Measurements from ENCODE around the gene ZNF586. TPM values are rescaled to one million over a fixed set of nuclear protein-coding genes. Genes with fewer than 3 reads are reported as not detected.
"Not testable (repeated sequence)": the region's sequence is repeated elsewhere in the genome, so short reads cannot be mapped to it uniquely, and the experiment has no call there.

ZNF586 gene
- total RNA-seq, 2 donors from 2014 or later = 9.3 to 9.5 TPM

DNA sequence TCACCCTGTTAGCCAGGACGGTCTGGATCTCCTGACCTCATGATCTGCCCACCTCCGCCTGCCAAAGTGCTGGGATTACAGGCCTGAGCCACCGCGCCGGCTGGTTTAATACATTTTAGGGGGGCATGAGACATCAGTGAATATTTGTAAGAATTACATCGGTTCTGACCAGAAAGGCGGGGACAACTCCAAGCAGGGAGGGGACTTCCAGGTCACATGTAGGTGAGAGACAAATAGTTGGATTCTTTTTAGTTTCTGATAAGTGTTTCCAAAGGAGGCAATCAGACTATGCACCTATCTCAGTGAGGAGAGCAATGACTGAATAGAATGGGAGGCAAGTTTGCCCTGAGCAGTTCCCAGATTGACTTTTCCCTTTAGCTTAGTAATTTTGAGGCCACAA lies 48.9 kb downstream of the ZNF586 start:
- intact Hi-C loops (cut with DNase I) = no loop called here
- ATAC-seq (no peak), DNase-seq (no peak)

DNA sequence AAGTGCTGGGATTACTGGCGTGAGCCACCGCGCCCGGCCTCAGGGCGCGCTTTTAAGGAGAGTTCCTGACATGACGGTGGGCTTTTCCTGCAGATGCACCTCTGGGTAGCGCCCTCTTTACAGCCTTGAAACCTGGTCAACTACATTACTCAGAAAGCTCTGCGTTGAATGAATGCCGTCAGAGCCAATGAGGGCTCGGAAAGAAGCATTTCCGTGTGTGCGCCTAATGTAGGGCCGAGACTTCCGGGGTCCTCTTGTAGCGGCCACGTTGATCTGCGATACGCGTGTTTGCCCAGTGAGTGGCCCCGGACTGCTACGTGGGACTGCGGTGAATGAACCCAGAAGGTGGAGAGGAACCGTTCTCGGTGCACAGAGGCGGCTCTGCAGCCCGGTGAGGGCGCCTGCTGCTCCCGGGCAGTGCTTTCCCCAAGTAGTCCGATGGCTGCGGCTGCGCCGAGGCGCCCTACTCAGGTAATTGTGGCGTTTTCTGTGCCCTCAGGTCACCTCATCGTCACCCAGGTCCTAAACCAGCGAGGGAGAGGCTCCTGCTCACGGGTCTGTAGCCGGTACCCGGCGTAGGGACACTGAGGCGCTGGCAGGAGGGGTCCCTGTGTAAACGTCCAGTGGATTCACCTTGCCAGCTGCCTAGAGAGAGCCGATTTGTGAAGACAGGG lies 50.1 kb downstream of the ZNF586 start:
- ATAC-seq (peak; percentile 91 to 92), DNase-seq (peak; percentile 87)
- intact Hi-C loops (cut with DNase I) = no loop called here

DNA sequence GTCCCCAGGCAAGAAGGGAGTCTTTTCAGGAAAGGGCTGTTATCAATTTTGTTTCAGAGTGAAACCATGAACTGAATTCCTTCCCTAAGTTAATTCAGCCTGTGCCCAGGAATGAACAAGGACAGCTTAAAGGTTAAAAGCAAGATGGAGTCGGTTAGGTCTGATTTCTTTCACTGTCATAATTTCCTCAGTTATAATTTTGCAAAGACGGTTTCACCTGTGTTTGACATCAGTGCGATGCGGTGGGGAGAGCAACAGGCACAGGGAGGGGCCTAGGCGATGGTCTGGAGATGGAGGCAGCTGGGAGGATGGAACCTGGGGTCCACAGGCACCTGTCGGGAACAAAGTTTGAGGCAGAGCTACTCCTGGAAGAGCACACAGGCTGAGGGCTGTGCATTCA lies 51.1 kb downstream of the ZNF586 start:
- ATAC-seq (no peak), DNase-seq (no peak)
- intact Hi-C loops (cut with DNase I) = no loop called here

DNA sequence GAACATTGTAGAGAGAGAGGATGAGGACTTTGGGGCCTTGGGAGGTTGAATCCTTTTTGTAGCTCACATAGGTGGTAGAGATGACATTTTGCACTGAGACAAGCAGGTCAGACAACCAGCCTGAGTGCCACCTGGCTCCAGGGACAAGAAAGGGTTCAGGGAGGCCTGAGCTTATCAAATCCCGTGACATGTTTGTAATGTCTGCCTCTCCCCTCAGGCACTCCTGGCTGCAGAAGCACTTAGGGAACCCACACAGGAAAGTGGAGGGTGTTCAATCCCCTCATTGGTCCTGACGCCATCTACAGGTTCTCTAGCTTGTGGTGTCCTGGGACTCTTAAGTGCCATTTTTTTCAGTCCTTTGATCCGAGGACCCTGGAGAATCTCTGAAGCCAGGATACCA lies 51.6 kb downstream of the ZNF586 start:
- ATAC-seq; DNase-seq; intact Hi-C loops (cut with DNase I): not testable (repeated sequence)

DNA sequence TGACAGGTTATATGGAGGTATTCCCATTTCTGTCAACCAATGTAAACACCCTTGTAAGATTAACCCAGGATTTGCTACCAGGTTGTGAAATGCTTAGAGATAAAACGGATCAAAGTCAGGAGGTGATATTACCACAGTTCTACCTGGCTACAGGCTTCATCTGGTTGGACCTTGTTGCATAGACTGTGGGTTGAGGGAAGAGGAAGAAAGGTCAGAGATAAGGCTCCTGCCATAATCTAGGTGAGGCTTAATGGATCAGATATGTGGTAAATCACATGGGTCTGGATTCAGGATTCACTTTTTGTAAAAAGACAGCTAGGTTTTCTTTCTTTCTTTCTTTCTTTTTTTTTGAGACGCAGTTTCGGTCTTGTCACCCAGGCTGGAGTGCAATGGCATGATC lies 52.0 kb downstream of the ZNF586 start:
- intact Hi-C loops (cut with DNase I); ATAC-seq: not testable (repeated sequence)

DNA sequence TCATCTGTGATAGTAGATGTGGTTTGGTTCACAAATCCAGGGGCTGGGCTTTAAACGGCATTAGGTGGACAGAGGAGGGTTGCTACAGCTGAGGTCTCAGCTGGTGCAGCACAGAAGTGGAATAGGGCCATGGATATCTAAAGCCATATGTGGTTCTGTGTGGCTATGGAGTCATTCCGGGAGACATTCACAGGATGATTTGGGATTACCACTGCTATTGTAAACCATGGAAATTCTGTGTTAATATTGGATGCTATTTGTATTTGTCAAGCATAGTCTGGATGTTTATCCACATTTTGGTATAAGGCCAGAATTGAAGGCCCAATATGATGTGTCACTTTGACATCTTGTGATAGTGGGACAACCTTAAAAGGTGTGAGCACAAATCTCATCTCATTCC lies 53.7 kb downstream of the ZNF586 start:
- ATAC-seq; intact Hi-C loops (cut with DNase I); DNase-seq: not testable (repeated sequence)

More for the DNA sequence above, 52.0 kb downstream of the ZNF586 start:
- not testable (repeated sequence) for DNase-seq

DNA sequence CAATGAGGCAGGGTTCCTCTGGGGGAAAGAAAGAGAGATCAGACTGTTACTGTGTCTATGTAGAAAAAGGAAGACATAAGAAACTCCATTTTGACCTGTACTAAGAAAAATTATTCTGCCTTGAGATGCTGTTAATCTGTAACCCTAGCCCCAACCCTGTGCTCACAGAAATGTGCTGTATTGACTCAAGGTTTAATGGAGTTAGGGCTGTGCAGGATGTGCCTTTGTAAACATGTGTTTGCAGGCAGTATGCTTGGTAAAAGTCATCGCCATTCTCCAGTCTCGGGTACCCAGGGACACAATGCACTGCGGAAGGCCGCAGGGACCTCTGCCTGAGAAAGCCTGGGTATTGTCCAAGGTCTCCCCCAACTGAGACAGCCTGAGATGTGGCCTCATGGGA lies 54.1 kb downstream of the ZNF586 start:
- DNase-seq; ATAC-seq; intact Hi-C loops (cut with DNase I): not testable (repeated sequence)

DNA sequence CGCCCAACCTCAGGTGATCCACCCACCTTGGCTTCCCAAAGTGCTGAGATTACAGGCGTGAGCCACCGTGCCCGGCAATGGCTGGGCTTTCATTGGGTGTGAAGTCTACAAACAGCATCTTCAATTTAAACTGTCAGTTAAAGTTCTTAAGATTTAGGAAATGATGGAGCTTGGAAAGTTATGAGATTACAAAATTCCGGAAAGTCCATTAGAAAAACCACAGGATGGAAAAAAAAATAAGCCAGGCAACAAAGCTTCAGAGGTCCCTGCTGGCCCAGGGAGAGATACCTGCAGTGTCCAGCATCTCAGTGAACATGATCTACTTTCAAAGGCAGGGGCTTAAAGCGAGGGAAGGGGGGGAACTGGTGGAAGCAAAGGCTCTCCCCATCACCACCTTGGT lies 56.0 kb downstream of the ZNF586 start:
- no peak for DNase-seq
- intact Hi-C loops (cut with DNase I) = no loop called here
- ATAC-seq = no peak

DNA sequence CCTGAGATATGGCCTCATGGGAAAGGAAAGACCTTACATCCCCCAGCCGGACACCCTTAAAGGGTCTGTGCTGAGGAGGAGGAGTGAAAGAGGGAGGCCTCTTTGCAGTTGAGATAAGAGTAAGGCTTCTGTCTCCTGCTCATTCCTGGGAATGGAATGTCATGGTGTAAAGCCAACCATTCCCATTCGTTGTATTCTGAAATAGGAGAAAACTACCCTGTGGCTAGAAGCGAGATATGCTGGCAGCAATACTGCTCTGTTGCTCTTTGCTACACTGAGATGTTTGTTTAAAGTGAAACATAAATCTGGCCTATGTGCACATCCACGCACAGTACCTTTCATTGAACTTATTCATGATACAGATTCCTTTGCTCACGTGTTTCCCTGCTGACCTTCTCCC lies 59.8 kb downstream of the ZNF586 start:
- DNase-seq (no peak), ATAC-seq (peak; percentile 26 to 46)
- intact Hi-C loops (cut with DNase I) = no loop called here

DNA sequence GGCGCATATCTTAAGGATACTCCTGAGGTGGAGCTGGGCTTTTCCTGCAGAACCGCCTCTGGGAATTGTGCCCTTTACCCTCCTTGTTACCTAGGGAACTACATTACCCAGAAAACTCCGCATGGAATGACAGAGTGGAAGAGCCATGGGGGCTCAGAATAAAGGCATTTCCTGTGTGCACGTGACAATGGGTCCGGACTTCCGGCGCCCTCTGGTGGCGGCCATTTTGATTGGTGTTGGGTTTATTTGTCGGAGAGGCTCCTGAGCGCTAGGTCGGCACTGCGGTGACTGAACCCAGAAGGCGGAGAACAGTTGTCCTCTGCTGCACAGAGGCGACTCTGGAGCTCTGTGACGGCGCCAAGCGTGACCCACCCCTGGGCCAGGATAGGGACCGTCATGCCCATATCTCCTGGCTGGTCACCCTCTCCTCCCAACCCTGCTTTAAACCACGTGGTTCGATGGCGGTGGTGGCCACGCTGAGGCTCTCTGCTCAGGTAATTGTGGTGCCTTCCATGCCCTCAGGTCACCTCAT lies 60.7 kb downstream of the ZNF586 start, which contains the start of gene ZNF587B:
Gene ZNF587B, plus strand, starts transcription at position 229 of the 532 bp plus-strand sequence. Its CDS starts 230 bp downstream, at position 459.
- ATAC-seq (peak; percentile 91 to 95), DNase-seq (peak; percentile 77)
- intact Hi-C loops (cut with DNase I) = no loop called here

Other genes with a start within 250 kb of the ZNF586 start
- 1 to 10 TPM; 3.4 to 4.4 TPM for gene ZNF549, start 242.3 kb upstream of the ZNF586 start, total RNA-seq
- gene ZNF550, start 209.8 kb upstream of the ZNF586 start, total RNA-seq = 1 to 10 TPM; 6.4 to 9.0 TPM
- gene ZNF416, start 190.8 kb upstream of the ZNF586 start, total RNA-seq = 1 to 10 TPM; 4.6 to 5.5 TPM
- gene ZIK1, start 185.5 kb upstream of the ZNF586 start, total RNA-seq = 1 to 10 TPM; 4.1 to 5.2 TPM
- 1 to 10 TPM; 3.7 to 5.3 TPM for gene ZNF530, start 169.8 kb upstream of the ZNF586 start, total RNA-seq
- 10 to 100 TPM; 14.2 to 16.2 TPM for gene ZNF134, start 155.4 kb upstream of the ZNF586 start, total RNA-seq
- gene ZNF211, start 136.5 kb upstream of the ZNF586 start, total RNA-seq = 10 to 100 TPM in 1 of 2 donors, 1 to 10 TPM in 1; 9.5 to 11.1 TPM
- gene ZSCAN4, start 100.7 kb upstream of the ZNF586 start, total RNA-seq = under 1 TPM in 1 of 2 donors, not detected in 1; 0.13 TPM
- 1 to 10 TPM; 4.2 to 6.4 TPM for gene ZNF551, start 87.7 kb upstream of the ZNF586 start, total RNA-seq
- 1 to 10 TPM; 3.4 to 6.1 TPM for gene ZNF154, start 60.5 kb upstream of the ZNF586 start, total RNA-seq
- gene ZNF671, start 42.1 kb upstream of the ZNF586 start, total RNA-seq = 1 to 10 TPM; 5.1 to 7.0 TPM
- gene ZNF776, start 22.9 kb upstream of the ZNF586 start, total RNA-seq = 10 to 100 TPM; 10.8 to 14.4 TPM
- gene ZNF552, start 45.2 kb downstream of the ZNF586 start, total RNA-seq = 1 to 10 TPM; 3.3 to 4.6 TPM
- gene ZNF587B, start 60.6 kb downstream of the ZNF586 start, total RNA-seq = 1 to 10 TPM; 5.9 to 8.7 TPM
- 10 to 100 TPM; 18.6 to 20.9 TPM for gene ZNF587, start 80.2 kb downstream of the ZNF586 start, total RNA-seq
- gene ZNF814, start 119.4 kb downstream of the ZNF586 start, total RNA-seq = 10 to 100 TPM; 10.8 to 10.9 TPM
- gene ZNF417, start 146.9 kb downstream of the ZNF586 start, total RNA-seq = 10 to 100 TPM; 11.9 to 13.4 TPM
- 10 to 100 TPM in 1 of 2 donors, 1 to 10 TPM in 1; 9.1 to 10.5 TPM for gene ZNF418, start 165.7 kb downstream of the ZNF586 start, total RNA-seq
- 10 to 100 TPM in 1 of 2 donors, 1 to 10 TPM in 1; 9.6 to 15.3 TPM for gene ZNF256, start 178.0 kb downstream of the ZNF586 start, total RNA-seq
- gene C19orf18, start 204.9 kb downstream of the ZNF586 start, total RNA-seq = 1 to 10 TPM; 2.0 to 2.1 TPM
- gene ZNF606, start 233.1 kb downstream of the ZNF586 start, total RNA-seq = 10 to 100 TPM; 11.4 to 13.8 TPM